Stimulated activated CD4-positive, alpha-beta T cell treated with anti-CD3 and anti-CD28 coated beads, TNF-alpha, amount 100 ng/mL, for 1 hour (primary cell): Measurements from ENCODE around the gene FCSK.
"Not testable (repeated sequence)": the region's sequence is repeated elsewhere in the genome, so short reads cannot be mapped to it uniquely, and the experiment has no call there.

Experiments
- DNase-seq, 3 donors: peaks; one replicate each; pipeline ENCODE4 v3.0.0-alpha.2; 2020; ENCODE audit warnings: low read depth in 3 of 3, low spot score in 1 of 3

The FCSK gene

GRCh38 chr16:70430667-70431536, 23.5 kb upstream of the FCSK start:
- peak in 2 of 3 donors; percentile 11 to 42 for DNase-seq

GRCh38 chr16:70432356-70432722, 22.1 kb upstream of the FCSK start:
- no peak for DNase-seq

- DNase-seq, result no peak
Measured at GRCh38 chr16:70432723-70433457, 21.5 kb upstream of the FCSK start.

GRCh38 chr16:70433458-70434103, 20.8 kb upstream of the FCSK start:
- DNase-seq, result no peak

GRCh38 chr16:70434484-70435260, 19.7 kb upstream of the FCSK start:
- DNase-seq, result no peak

GRCh38 chr16:70437017-70437581, 17.3 kb upstream of the FCSK start:
- DNase-seq, result no peak

- no peak for DNase-seq
Measured at GRCh38 chr16:70437582-70438557, 16.5 kb upstream of the FCSK start.

GRCh38 chr16:70438585-70438968, 15.8 kb upstream of the FCSK start:
- DNase-seq, result no peak

- peak; percentile 84 to 88 (median 85) for DNase-seq
Measured at GRCh38 chr16:70438969-70439862, 15.2 kb upstream of the FCSK start, which contains the start of gene ST3GAL2. Gene ST3GAL2, minus strand, starts transcription at chr16:70439100. Its CDS starts 40,570 bp downstream, at chr16:70398530.

GRCh38 chr16:70440009-70440692, 14.2 kb upstream of the FCSK start:
- DNase-seq, result no peak

- no peak for DNase-seq
Measured at GRCh38 chr16:70441406-70441990, 12.9 kb upstream of the FCSK start.

- DNase-seq, result no peak
Measured at GRCh38 chr16:70442344-70442743, 12.1 kb upstream of the FCSK start.

- no peak for DNase-seq
Measured at GRCh38 chr16:70444249-70445063, 9.9 kb upstream of the FCSK start.

GRCh38 chr16:70448075-70448474, 6.3 kb upstream of the FCSK start:
- DNase-seq, result no peak

- DNase-seq, result not testable (repeated sequence)
Measured at GRCh38 chr16:70450142-70451003, 4.0 kb upstream of the FCSK start.

- not testable (repeated sequence) for DNase-seq
Measured at GRCh38 chr16:70451004-70451340, 3.4 kb upstream of the FCSK start.
